Subcutaneous abdominal adipose tissue (tissue), 5 donors: ENCODE results near the gene UNCX.
"Not testable (repeated sequence)": the region's sequence is repeated elsewhere in the genome, so short reads cannot be mapped to it uniquely, and the experiment has no call there.

Experiments
- H3K27ac ChIP-seq: one replicate; pipeline ENCODE4 v1.7.0; 2013; ENCODE audit warnings: low read depth, mild to moderate bottlenecking, inconsistent platforms, low read length, moderate library complexity
- H3K27me3 ChIP-seq, 5 donors: one replicate each; pipeline ENCODE4 v1.7.0; 2013; ENCODE audit warnings: low read length in 5 of 5, inconsistent platforms in 1 of 5; ENCODE audit not compliant: control insufficient read depth in 5 of 5, insufficient read depth in 4 of 5
- H3K36me3 ChIP-seq, 5 donors: one replicate each; pipeline ENCODE4 v1.7.0; 2013; ENCODE audit warnings: low read length in 5 of 5; ENCODE audit not compliant: control insufficient read depth in 5 of 5, insufficient read depth in 5 of 5
- H3K4me1 ChIP-seq, 5 donors: one replicate each; pipeline ENCODE4 v1.7.0; 2013; ENCODE audit warnings: low read length in 5 of 5, mild to moderate bottlenecking in 3 of 5, moderate library complexity in 1 of 5; ENCODE audit not compliant: control insufficient read depth in 5 of 5, insufficient read depth in 5 of 5
- H3K4me3 ChIP-seq, 5 donors: one replicate each; pipeline ENCODE4 v1.7.0; 2013; ENCODE audit warnings: low read length in 5 of 5, low read depth in 1 of 5
- H3K9ac ChIP-seq, 5 donors: one replicate each; pipeline ENCODE4 v1.7.0; 2013; ENCODE audit warnings: low read length in 5 of 5, mild to moderate bottlenecking in 4 of 5, moderate library complexity in 3 of 5
- H3K9me3 ChIP-seq, 5 donors: one replicate each; pipeline ENCODE4 v1.7.0; 2013; ENCODE audit warnings: low read length in 5 of 5; ENCODE audit not compliant: control insufficient read depth in 5 of 5
- donor health status: healthy.
- donor health status: healthy.
- donor health status: healthy.
- donor health status: healthy.
- donor health status: healthy.

UNCX gene

DNA sequence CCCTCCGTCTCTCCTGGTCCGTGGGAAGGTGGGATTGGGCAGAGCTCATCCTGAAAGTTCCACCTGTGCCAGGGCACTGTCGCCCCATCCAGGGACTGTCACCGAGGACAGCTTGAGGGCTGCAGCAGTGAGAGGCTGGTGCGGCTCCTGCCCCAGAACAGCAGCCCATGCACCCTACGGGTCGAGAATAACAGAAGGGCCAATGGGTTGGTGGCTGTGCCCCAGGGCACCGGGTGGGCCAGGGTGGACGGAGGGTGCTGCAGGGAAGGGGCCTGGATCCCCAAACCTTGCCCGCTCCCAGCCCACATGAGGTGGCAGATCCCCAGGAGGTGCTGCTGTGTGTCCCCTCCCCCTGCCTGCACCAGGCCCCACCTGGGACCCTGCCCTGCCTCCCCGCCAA lies 23.9 kb downstream of the UNCX start:
- peaks cover 39 to 71% (median 62%) of the 10 kb centered on the region in 5 donors for H3K27me3 ChIP-seq
- no peak overlapping the region for H3K9ac ChIP-seq
- no peak overlapping the region for H3K4me3 ChIP-seq
- H3K36me3 ChIP-seq: no peaks in the 10 kb centered on the region
- no peak overlapping the region for H3K27ac ChIP-seq
- H3K9me3 ChIP-seq: no peaks in the 10 kb centered on the region
- no peaks in the 10 kb centered on the region for H3K4me1 ChIP-seq

DNA sequence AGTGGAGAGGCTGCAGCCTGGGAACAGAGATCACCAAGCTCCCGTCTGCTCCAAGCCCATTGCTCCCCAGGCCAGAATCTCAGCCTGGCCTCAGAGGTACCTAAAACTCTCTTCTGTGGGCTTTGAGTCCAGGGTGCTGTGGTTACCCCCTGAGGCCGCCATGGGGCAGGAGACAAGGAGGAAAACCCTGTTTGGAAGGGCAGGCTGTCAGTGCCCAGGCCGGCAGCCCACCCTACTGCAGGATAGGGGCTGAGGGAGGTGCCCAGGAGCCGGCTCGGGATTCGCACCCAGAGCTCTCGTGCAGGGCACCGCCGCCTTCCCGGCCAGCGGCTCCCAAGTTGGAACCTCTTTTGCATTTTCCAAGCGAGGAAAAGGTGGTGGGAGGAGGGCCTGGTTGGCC lies 24.5 kb downstream of the UNCX start:
- Histone ChIP-seq H3K27ac (no peak overlapping the region), H3K27me3 (peaks cover 37 to 67% (median 59%) of the 10 kb centered on the region in 5 donors), H3K4me3 (no peak overlapping the region)

DNA sequence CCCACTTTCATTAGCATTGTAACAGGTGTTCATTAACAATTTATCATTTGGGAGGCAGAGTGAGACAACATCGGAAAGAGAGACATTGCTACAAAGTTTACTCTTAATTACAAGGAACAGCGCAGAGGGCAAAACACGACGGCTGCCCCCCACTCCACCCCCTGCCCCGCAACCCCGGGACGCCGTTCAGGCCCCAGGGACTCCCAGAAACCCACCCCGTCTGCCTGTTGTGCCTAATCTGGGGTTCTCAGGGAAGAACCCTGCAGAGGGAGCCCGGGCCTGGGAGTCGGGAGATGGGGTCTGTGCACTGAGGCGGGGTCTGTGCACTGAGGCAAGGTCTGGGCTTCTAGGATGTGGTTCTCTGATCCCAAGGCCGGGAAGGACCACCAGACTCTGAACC lies 25.2 kb downstream of the UNCX start:
- Histone ChIP-seq H3K9me3 (no peaks in the 10 kb centered on the region), H3K4me1 (no peaks in the 10 kb centered on the region), H3K27me3 (peaks cover 32 to 66% (median 52%) of the 10 kb centered on the region in 5 donors)

More for the DNA sequence above, 24.5 kb downstream of the UNCX start:
- H3K9ac ChIP-seq: no peak overlapping the region
- H3K36me3 ChIP-seq: no peaks in the 10 kb centered on the region
- no peaks in the 10 kb centered on the region for H3K9me3 ChIP-seq
- no peaks in the 10 kb centered on the region for H3K4me1 ChIP-seq

DNA sequence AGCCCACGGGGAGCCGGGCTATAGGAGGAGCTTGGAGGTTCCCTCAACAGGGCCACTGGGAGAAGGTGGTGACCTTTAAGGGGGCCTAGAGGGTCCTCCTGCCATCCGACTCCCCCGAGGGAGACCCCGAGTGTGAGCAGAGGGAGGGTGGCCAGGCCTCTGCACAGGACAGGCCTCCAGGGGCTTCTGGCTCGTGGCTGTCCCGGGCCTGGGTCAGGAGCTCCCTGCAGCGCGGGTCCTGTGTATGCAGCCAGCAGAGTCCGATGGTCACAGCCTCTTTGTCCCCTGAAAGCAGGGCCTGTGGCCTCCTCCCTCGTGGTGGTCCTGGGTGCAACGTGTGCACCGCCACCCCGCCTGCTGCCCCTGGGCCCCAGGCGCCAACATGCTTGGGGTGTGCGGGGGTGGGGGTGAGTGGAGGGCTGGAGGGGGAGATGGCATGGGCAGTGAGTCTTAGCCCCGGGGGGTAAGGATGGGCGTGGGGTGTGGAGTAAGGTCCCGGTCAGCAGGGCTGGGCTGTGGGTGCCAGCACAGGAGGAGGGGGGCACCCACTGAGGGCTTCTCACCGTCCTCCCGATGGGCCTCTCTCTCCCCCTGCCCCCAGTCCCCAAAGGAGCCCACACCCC lies 27.1 kb downstream of the UNCX start:
- no peaks in the 10 kb centered on the region for H3K9me3 ChIP-seq
- H3K9ac ChIP-seq: no peak overlapping the region
- no peak overlapping the region for H3K4me3 ChIP-seq
- no peak overlapping the region for H3K27ac ChIP-seq
- peaks cover 33 to 66% (median 50%) of the 10 kb centered on the region in 5 donors for H3K27me3 ChIP-seq
- no peaks in the 10 kb centered on the region for H3K4me1 ChIP-seq
- H3K36me3 ChIP-seq: no peaks in the 10 kb centered on the region

More for the DNA sequence above, 25.2 kb downstream of the UNCX start:
- H3K4me3 ChIP-seq: no peak overlapping the region
- H3K36me3 ChIP-seq: no peaks in the 10 kb centered on the region
- H3K27ac ChIP-seq: no peak overlapping the region
- no peak overlapping the region for H3K9ac ChIP-seq

GRCh38 chr7:1260244-1260635 lies 27.6 kb downstream of the UNCX start:
- Histone ChIP-seq H3K4me3 (no peak overlapping the region), H3K27me3 (peaks cover 29 to 67% (median 51%) of the 10 kb centered on the region in 5 donors), H3K9ac (no peak overlapping the region), H3K36me3 (no peaks in the 10 kb centered on the region), H3K27ac (no peak overlapping the region), H3K4me1 (no peaks in the 10 kb centered on the region), H3K9me3 (no peaks in the 10 kb centered on the region)

- peaks cover 22 to 65% (median 47%) of the 10 kb centered on the region in 5 donors for H3K27me3 ChIP-seq
- H3K4me3 ChIP-seq, H3K4me1 ChIP-seq, H3K27ac ChIP-seq, H3K36me3 ChIP-seq, H3K9me3 ChIP-seq, H3K9ac ChIP-seq: not testable (repeated sequence)
Observed at GRCh38 chr7:1261036-1261435, 28.4 kb downstream of the UNCX start.

- Histone ChIP-seq H3K4me1 (no peaks in the 10 kb centered on the region), H3K36me3 (no peaks in the 10 kb centered on the region), H3K27me3 (peaks cover 22 to 66% (median 46%) of the 10 kb centered on the region in 5 donors), H3K4me3 (no peak overlapping the region), H3K27ac (no peak overlapping the region), H3K9ac (no peak overlapping the region), H3K9me3 (no peaks in the 10 kb centered on the region)
Observed at GRCh38 chr7:1262441-1262840, 29.8 kb downstream of the UNCX start.

GRCh38 chr7:1263391-1263951 lies 30.8 kb downstream of the UNCX start:
- peaks cover 22 to 70% (median 50%) of the 10 kb centered on the region in 5 donors for H3K27me3 ChIP-seq
- no peak overlapping the region for H3K4me3 ChIP-seq
- no peaks in the 10 kb centered on the region for H3K36me3 ChIP-seq
- H3K4me1 ChIP-seq: no peaks in the 10 kb centered on the region
- H3K9me3 ChIP-seq: no peaks in the 10 kb centered on the region
- no peak overlapping the region for H3K27ac ChIP-seq
- no peak overlapping the region for H3K9ac ChIP-seq

- H3K27me3 ChIP-seq: peaks cover 29 to 76% (median 53%) of the 10 kb centered on the region in 5 donors
- no peak overlapping the region for H3K9ac ChIP-seq
- H3K9me3 ChIP-seq: no peaks in the 10 kb centered on the region
- no peaks in the 10 kb centered on the region for H3K36me3 ChIP-seq
- no peak overlapping the region for H3K4me3 ChIP-seq
- no peaks in the 10 kb centered on the region for H3K4me1 ChIP-seq
- H3K27ac ChIP-seq: no peak overlapping the region
Observed at GRCh38 chr7:1264345-1265280, 31.9 kb downstream of the UNCX start.
